Measurements from ENCODE around the gene PDP2.
A peak's percentile ranks its signal among the peaks of the same experiment; 100 is the strongest.

PDP2 gene

GRCh38 chr16:66902648-66903543, 22.6 kb downstream of the PDP2 start:
- H3K27ac Mint-ChIP-seq = no peak overlapping the region
- ATAC-seq = no peak
- H3K4me3 Mint-ChIP-seq = no peak overlapping the region
- peaks cover 21% of the 10 kb centered on the region for H3K4me1 Mint-ChIP-seq
- H3K27me3 Mint-ChIP-seq = no peaks in the 10 kb centered on the region
- no peak for DNase-seq
- no peaks in the 10 kb centered on the region for H3K9me3 Mint-ChIP-seq

- no peak for DNase-seq
- no peak overlapping the region for H3K27ac Mint-ChIP-seq
Measured at GRCh38 chr16:66903544-66904427, 23.5 kb downstream of the PDP2 start.

GRCh38 chr16:66904428-66904845, 24.1 kb downstream of the PDP2 start:
- Mint-ChIP-seq H3K27ac (no peak overlapping the region), H3K27me3 (peaks cover 7% of the 10 kb centered on the region), H3K9me3 (no peaks in the 10 kb centered on the region), H3K4me1 (peaks cover 21% of the 10 kb centered on the region), H3K4me3 (no peak overlapping the region)
- DNase-seq = no peak
- ATAC-seq = no peak

More at GRCh38 chr16:66903544-66904427, 23.5 kb downstream of the PDP2 start:
- peaks cover 21% of the 10 kb centered on the region for H3K4me1 Mint-ChIP-seq
- peaks cover 7% of the 10 kb centered on the region for H3K27me3 Mint-ChIP-seq
- no peak overlapping the region for H3K4me3 Mint-ChIP-seq
- no peak for ATAC-seq
- no peaks in the 10 kb centered on the region for H3K9me3 Mint-ChIP-seq

GRCh38 chr16:66904846-66905632, 24.7 kb downstream of the PDP2 start:
- Mint-ChIP-seq H3K4me3 (no peak overlapping the region), H3K27ac (no peak overlapping the region), H3K4me1 (peaks cover 21% of the 10 kb centered on the region), H3K9me3 (no peaks in the 10 kb centered on the region), H3K27me3 (peaks cover 7% of the 10 kb centered on the region)
- DNase-seq = no peak
- no peak for ATAC-seq

GRCh38 chr16:66905633-66906539, 25.6 kb downstream of the PDP2 start:
- peak overlapping the region in 1 of 2 donors; percentile 92 for H3K27ac Mint-ChIP-seq
- ATAC-seq (peak; percentile 66), DNase-seq (peak; percentile 41 to 45)
- no peaks in the 10 kb centered on the region for H3K9me3 Mint-ChIP-seq
- H3K4me1 Mint-ChIP-seq = peaks cover 21% of the 10 kb centered on the region
- no peak overlapping the region for H3K4me3 Mint-ChIP-seq
- peaks cover 7% of the 10 kb centered on the region for H3K27me3 Mint-ChIP-seq

GRCh38 chr16:66906916-66907836, 26.9 kb downstream of the PDP2 start:
- ATAC-seq = peak; percentile 5

GRCh38 chr16:66908116-66908515, 27.8 kb downstream of the PDP2 start:
- no peak overlapping the region for H3K4me3 Mint-ChIP-seq
- no peaks in the 10 kb centered on the region for H3K9me3 Mint-ChIP-seq
- ATAC-seq (no peak), DNase-seq (no peak)
- H3K27ac Mint-ChIP-seq = no peak overlapping the region
- H3K27me3 Mint-ChIP-seq = peaks cover 7% of the 10 kb centered on the region
- H3K4me1 Mint-ChIP-seq = peaks cover 21% of the 10 kb centered on the region

More at GRCh38 chr16:66906916-66907836, 26.9 kb downstream of the PDP2 start:
- H3K4me1 Mint-ChIP-seq = peaks cover 21% of the 10 kb centered on the region
- peaks cover 7% of the 10 kb centered on the region for H3K27me3 Mint-ChIP-seq
- H3K27ac Mint-ChIP-seq = no peak overlapping the region
- H3K9me3 Mint-ChIP-seq = no peaks in the 10 kb centered on the region
- DNase-seq = no peak
- H3K4me3 Mint-ChIP-seq = no peak overlapping the region

- Mint-ChIP-seq H3K9me3 (no peaks in the 10 kb centered on the region), H3K27ac (no peak overlapping the region), H3K4me1 (peaks cover 21% of the 10 kb centered on the region), H3K4me3 (no peak overlapping the region), H3K27me3 (peaks cover 7% of the 10 kb centered on the region)
- no peak for ATAC-seq
- DNase-seq = no peak
Measured at GRCh38 chr16:66908762-66909559, 28.6 kb downstream of the PDP2 start.

GRCh38 chr16:66910175-66910940, 30.0 kb downstream of the PDP2 start:
- Mint-ChIP-seq H3K4me1 (peaks cover 19% of the 10 kb centered on the region), H3K9me3 (no peaks in the 10 kb centered on the region), H3K27ac (no peak overlapping the region), H3K4me3 (no peak overlapping the region), H3K27me3 (peaks cover 13% of the 10 kb centered on the region)
- ATAC-seq = no peak
- DNase-seq = no peak

GRCh38 chr16:66911112-66911511, 30.8 kb downstream of the PDP2 start:
- no peaks in the 10 kb centered on the region for H3K9me3 Mint-ChIP-seq
- peaks cover 11% of the 10 kb centered on the region for H3K4me1 Mint-ChIP-seq
- DNase-seq (no peak), ATAC-seq (peak; percentile 14)
- no peak overlapping the region for H3K27ac Mint-ChIP-seq
- peaks cover 13% of the 10 kb centered on the region for H3K27me3 Mint-ChIP-seq
- no peak overlapping the region for H3K4me3 Mint-ChIP-seq

GRCh38 chr16:66911801-66912200, 31.5 kb downstream of the PDP2 start:
- Mint-ChIP-seq H3K9me3 (no peaks in the 10 kb centered on the region), H3K27ac (peak overlapping the region in 1 of 2 donors; percentile 13), H3K4me1 (peaks cover 6% of the 10 kb centered on the region), H3K4me3 (no peak overlapping the region), H3K27me3 (peaks cover 13% of the 10 kb centered on the region)
- ATAC-seq = no peak
- DNase-seq = no peak

- Mint-ChIP-seq H3K27me3 (peaks cover 12% of the 10 kb centered on the region), H3K27ac (no peak overlapping the region), H3K4me1 (no peaks in the 10 kb centered on the region), H3K9me3 (no peaks in the 10 kb centered on the region), H3K4me3 (no peak overlapping the region)
- DNase-seq (no peak), ATAC-seq (no peak)
Measured at GRCh38 chr16:66913081-66913480, 32.8 kb downstream of the PDP2 start.
